UCSD-AML1 (cell line): ENCODE results near the gene PTTG1.

Source experiments
- DNase-seq: peaks from one replicate; lab custom pipeline; 2025; ENCODE audit not compliant: unreplicated experiment; lab: John Stamatoyannopoulos, UW

PTTG1 gene

DNA sequence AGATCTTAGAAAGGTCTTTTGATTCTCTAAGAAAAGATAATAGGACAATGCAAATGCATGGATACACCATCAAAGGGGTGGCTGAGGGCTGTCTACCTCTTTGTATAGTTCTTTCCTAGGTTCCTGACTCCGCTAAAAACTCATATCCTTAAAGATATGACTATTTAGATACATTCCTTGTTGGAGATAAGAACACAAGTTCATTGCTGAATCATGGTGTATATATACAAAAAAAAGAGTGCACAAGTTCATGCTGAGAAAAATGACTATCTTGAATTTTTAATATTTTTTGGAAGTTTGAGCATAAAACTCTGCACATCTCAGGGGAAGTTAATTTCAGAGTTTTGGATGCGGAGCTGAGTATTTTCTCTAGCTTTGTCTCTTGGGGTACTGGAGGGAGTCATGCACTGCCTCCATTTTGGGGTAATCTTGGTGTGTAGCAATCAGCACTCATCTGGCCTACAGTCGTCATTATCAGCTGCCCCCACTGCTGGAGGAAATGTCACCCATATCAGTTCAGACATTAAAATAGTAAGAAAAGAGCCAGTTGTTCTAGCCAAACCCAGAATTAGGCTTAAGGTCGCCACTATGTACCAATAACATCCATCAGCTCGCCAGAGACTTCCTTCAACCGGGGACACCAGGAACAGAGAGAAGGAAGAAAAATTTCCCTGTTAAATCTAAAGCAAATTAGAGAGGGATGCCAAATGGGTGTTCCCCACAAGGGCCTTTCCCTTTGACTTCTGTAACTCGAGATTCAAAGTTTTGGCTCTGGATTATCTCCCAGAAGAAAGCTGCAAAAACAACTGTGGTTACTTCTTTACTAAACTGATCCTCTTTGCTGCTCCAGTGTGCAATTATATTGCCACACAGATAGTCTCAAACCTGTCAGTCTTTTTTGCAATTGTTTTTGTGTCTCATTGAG is 49.0 kb downstream of the PTTG1 start:
- no peak for DNase-seq

DNA sequence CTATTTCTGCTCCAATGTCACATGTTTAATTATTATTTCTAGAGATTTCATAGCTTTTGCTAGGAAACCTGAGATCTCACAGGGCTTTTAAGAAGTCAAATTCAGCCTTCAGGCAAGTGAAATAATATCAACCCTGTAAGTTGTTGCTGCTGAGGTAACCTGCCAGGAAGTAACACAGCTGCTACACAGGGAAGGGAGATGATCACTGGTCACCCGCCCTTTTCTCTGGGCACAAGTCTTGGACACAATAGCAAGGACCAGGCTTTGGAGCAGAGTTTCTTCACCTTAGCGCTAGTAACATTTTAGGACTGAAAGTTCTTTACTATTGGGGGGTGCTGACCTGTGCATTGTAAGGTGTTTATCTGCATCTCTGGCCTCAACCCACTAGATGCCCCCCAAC is 50.1 kb downstream of the PTTG1 start:
- no peak for DNase-seq

DNA sequence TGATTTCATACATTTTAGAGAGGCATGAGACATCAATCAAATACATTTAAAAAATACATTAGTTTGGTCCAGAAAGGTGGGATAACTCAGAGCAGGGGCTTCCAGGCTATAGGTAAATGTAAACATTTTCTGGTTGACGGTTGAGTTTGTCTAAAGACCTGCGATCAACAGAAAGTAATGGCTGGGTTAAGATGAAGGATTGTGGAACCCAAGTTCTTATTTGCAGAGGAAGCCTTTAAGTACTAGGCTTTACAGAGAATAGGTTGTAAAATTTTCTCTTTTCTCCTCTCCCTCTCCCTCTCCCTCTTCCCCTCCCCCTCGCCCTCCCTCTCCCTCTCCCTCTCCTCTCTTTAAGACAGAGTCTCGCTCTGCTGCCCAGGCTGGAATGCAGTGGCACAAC is 50.8 kb downstream of the PTTG1 start:
- DNase-seq: no peak

DNA sequence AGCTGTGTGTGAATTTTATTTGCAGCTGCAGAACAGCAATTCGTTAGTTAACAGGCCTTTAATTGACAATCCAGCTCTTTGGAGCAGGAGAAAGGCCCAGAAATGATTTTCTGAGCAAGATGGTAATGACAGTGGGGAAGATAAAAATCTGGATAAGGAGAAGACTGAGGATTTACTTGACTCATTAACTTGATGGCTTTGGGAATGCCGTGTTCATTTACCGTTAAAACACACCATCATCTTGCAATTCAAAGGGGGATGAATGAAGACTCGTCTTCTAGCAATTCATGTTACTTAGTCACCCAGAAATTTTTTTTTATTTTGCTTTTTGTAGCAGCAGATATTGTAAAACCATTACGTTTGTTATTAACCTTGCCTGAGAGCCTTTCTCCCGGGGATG is 52.0 kb downstream of the PTTG1 start:
- DNase-seq: no peak

DNA sequence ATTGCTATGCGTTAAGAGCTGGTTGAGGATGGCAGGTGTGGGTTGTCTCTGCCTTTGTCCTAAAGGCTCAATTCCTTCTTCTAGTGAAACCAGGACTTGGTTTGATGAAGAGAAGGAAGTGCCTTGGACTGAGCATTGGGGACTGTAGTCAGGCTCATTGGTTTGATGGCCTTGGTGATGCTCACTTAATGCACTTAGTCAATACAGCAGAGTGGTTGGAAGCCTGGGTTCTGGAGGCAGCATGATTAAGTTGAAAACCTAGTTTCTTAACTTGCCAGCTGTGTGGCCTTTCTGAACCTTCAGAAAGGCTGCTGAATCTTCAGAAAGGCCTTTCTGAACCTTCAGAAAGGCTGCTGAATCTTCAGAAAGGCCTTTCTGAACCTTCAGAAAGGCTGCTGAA is 52.4 kb downstream of the PTTG1 start:
- no peak for DNase-seq

DNA sequence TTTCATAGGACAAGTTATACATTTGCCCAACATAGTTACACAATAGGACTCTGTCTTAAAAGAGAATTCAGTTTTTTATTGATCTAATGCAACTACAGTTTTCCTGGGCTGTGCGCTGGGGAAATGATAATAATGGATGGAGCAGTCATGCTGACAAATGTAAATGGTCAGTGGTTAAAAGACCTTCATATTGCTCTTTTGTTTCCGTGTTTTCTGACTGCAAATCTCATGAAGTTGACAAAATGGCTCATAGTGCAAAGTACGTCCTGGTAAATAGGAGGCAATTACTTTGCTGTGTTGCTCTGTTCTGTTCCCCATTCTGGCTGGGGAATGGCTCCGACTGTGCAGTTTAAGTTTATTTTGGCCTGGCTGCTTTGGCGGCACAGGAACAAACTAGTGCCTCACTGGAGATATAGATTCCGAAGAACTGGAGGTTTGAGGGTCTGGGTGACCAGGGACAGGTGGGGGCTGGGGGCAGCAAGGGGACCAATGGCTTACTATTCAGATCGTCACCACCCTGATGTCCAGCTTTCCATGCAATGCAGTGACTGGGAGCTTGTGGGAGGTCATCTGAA is 54.3 kb downstream of the PTTG1 start:
- no peak for DNase-seq

DNA sequence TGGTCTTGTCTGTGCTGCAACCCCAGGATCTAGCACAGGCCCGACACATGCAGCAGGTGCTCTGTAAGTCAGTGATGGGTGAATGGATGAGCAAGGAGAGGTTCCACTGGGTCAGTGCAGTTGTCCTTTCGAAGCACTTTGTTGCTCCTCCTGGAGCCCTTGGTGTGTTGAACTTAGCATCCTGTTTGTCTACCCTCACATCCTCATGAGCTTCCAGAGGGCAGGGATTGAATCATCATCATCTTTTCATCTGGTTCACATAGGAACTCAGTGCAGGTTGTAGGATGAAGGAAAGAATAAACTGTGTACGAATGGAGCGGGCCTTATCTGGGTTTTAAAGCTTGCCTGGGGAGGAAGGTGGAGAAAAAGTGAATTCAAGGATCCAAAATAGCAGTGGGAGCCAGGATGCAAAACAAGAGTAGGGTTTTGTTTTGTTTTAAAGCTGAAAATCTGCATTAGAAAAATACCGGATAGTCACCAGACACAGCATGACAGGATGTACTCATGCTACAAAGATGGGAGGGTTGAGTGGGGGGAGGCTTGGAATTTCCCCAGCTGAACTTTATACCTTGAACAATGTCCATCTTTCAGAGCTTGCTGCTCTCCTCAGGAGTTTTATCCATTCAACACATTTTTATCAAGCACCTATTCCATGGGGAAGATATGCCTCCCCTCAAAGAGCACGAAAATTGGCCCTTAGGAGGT is 55.8 kb downstream of the PTTG1 start:
- DNase-seq: no peak

DNA sequence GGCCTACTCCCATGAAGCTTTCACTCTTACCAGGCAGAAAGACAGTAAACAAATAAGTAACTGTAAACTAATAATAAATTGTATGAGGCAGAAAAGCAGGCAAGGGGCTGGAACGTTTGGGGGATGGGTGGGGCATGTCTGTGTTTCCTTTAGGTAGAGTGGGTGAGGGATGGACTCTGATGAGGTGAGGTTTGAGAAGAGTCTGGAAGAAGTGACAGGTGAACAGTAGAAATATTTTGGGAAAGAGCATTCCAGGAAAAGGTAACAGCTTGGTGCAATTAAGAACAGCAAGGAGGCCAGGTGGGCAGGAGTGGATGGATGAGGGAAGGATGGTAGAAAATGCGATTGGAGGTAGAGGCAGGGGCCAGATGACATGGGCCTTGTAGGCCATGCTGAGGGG is 56.5 kb downstream of the PTTG1 start:
- no peak for DNase-seq
